Uterus (tissue), 4 donors: ENCODE data around the gene RASL11B. TPM values are rescaled to one million over a fixed set of nuclear protein-coding genes. Genes with fewer than 3 reads are reported as not detected.

Source experiments
- DNase-seq, 2 donors: peaks; one replicate each; pipeline ENCODE4 v3.0.0-alpha.2; 2019 to 2020
- H3K27ac ChIP-seq, 2 donors: fragments of 200-600 bp; sonication (generic); 1 replicate in 1 of 2; 2 replicates in 1 of 2; pipeline ENCODE4 v1.5.1; 2016 to 2018
- H3K27me3 ChIP-seq, 2 donors: fragments of 200-600 bp; sonication (generic); one replicate each; pipeline ENCODE4 v1.5.1; 2018 to 2019; ENCODE audit warnings: control low read depth in 1 of 2
- H3K36me3 ChIP-seq, 2 donors: fragments of 200-600 bp; sonication (generic); one replicate each; pipeline ENCODE4 v1.5.1; 2019; ENCODE audit warnings: control low read depth in 1 of 2
- H3K4me1 ChIP-seq, 2 donors: fragments of 200-600 bp; sonication (generic); one replicate each; pipeline ENCODE4 v1.5.1; 2018 to 2019; ENCODE audit warnings: control low read depth in 1 of 2
- H3K4me3 ChIP-seq, 2 donors: fragments of 200-600 bp; sonication (generic); 1 replicate in 1 of 2; 2 replicates in 1 of 2; pipeline ENCODE4 v1.5.1; 2018 to 2019; ENCODE audit warnings: mild to moderate bottlenecking in 1 of 2
- H3K9me3 ChIP-seq, 2 donors: fragments of 200-600 bp; sonication (generic); one replicate each; pipeline ENCODE4 v1.5.1; 2019; ENCODE audit warnings: control low read depth in 1 of 2
- POLR2A ChIP-seq, 2 donors: fragments of 450-650 bp; IDR thresholded peaks; one replicate each; pipeline ENCODE4 v1.6.1; 2016; ENCODE audit warnings: antibody characterized with exemption in 2 of 2, mild to moderate bottlenecking in 1 of 2, moderate library complexity in 1 of 2
- intact Hi-C: fragments of 100-400 bp; cut with DNase I; formaldehyde crosslinking; loops from one replicate; pipeline ENCODE4 v1.15.1; 2023; ENCODE audit warnings: low total_unique reads
- total RNA-seq, 4 donors: library from RNA; depleted of rRNA in 3 of 4; stranded (reverse); fragments of >200 nt in 3 of 4; gene quantifications; one replicate each; pipeline versions ENCODE4 v1.1.0 to v1.2.4, GENCODE V29; 2014 to 2023
- TF ChIP-seq, protein P1 (sequence below), 4 experiments: fragments of 200-600 bp in 2 of 4; fragments of 450-650 bp in 2 of 4; sonication (generic) in 2 of 4; IDR thresholded peaks; one replicate each; pipeline ENCODE4 v1.5.1; 2016 to 2019; ENCODE audit warnings: antibody characterized with exemption in 4 of 4, mild to moderate bottlenecking in 2 of 4, moderate library complexity in 1 of 4
- donor health status: DM: yes; HTN: yes; CAD: no.

The RASL11B gene
- total RNA-seq, 4 donors from 2014 or later = 0.29 to 36.4 (median 4.4) TPM

- intact Hi-C loops = no loop called here
- no peak for TF ChIP-seq POLR2A (IDR thresholded peaks at IDR 0.05)
- TF ChIP-seq, protein P1, sequence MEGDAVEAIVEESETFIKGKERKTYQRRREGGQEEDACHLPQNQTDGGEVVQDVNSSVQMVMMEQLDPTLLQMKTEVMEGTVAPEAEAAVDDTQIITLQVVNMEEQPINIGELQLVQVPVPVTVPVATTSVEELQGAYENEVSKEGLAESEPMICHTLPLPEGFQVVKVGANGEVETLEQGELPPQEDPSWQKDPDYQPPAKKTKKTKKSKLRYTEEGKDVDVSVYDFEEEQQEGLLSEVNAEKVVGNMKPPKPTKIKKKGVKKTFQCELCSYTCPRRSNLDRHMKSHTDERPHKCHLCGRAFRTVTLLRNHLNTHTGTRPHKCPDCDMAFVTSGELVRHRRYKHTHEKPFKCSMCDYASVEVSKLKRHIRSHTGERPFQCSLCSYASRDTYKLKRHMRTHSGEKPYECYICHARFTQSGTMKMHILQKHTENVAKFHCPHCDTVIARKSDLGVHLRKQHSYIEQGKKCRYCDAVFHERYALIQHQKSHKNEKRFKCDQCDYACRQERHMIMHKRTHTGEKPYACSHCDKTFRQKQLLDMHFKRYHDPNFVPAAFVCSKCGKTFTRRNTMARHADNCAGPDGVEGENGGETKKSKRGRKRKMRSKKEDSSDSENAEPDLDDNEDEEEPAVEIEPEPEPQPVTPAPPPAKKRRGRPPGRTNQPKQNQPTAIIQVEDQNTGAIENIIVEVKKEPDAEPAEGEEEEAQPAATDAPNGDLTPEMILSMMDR (IDR thresholded peaks at IDR 0.05) = no peak
- Histone ChIP-seq H3K4me3 (no peak overlapping the region), H3K9me3 (no peaks in the 10 kb centered on the region), H3K4me1 (no peaks in the 10 kb centered on the region), H3K27me3 (no peaks in the 10 kb centered on the region), H3K36me3 (no peaks in the 10 kb centered on the region), H3K27ac (no peak overlapping the region)
- no peak for DNase-seq
Observed at GRCh38 chr4:52892880-52893279, 30.8 kb downstream of the RASL11B start.

DNA sequence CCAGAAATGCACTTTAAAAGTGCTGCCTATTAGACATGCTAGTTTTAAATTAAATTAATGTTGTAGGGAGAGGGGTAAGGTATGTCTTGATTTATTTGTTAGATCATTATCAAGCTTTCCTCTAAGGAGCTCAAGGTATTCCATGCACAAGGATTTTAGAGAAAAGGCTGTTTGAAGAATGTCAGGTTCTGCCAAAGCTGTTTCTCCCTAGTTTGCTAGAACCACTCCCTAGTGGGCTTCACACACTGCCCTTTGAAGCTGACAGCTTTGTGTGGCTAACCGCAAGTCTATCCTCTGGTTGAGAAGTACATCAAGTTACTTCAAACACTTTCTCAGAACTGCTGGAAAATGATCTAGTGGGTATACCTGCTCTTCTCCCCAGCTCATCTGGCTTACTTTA lies 32.3 kb downstream of the RASL11B start:
- H3K4me3 ChIP-seq = no peak overlapping the region
- TF ChIP-seq, protein P1 (IDR thresholded peaks at IDR 0.05) = no peak
- TF ChIP-seq POLR2A (IDR thresholded peaks at IDR 0.05) = no peak
- no peaks in the 10 kb centered on the region for H3K4me1 ChIP-seq
- intact Hi-C loops = no loop called here
- H3K27me3 ChIP-seq = no peaks in the 10 kb centered on the region
- DNase-seq = no peak
- no peaks in the 10 kb centered on the region for H3K9me3 ChIP-seq
- no peaks in the 10 kb centered on the region for H3K36me3 ChIP-seq
- no peak overlapping the region for H3K27ac ChIP-seq

DNA sequence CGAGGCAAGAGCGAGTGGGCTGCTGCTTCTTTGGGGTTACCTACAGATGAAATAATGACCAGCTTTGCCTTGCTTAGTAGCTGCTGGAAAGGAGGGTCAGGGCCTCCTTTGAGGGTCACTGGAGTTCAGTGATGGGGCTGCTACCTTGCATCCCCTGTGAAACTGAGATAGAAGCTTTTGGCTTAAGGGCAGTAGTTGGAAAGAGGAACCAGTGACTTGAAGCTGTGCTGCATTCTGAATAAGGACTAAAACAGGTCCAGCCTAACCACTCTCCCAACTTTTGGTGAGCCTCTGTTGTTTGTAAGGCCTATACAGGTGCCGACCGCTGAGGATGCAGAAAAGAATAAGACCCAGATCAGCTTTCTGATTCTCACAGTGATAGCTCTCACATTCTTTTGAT lies 41.2 kb downstream of the RASL11B start:
- no peaks in the 10 kb centered on the region for H3K4me1 ChIP-seq
- H3K4me3 ChIP-seq = no peak overlapping the region
- intact Hi-C loops = no loop called here
- no peak for DNase-seq
- TF ChIP-seq, protein P1 (IDR thresholded peaks at IDR 0.05) = no peak
- TF ChIP-seq POLR2A (IDR thresholded peaks at IDR 0.05) = no peak
- no peaks in the 10 kb centered on the region for H3K27me3 ChIP-seq
- no peaks in the 10 kb centered on the region for H3K36me3 ChIP-seq
- no peaks in the 10 kb centered on the region for H3K9me3 ChIP-seq
- no peak overlapping the region for H3K27ac ChIP-seq

- H3K4me3 ChIP-seq = no peak overlapping the region
- no peaks in the 10 kb centered on the region for H3K9me3 ChIP-seq
- no peaks in the 10 kb centered on the region for H3K27me3 ChIP-seq
- H3K36me3 ChIP-seq = no peaks in the 10 kb centered on the region
- TF ChIP-seq, protein P1 (IDR thresholded peaks at IDR 0.05) = no peak
- TF ChIP-seq POLR2A (IDR thresholded peaks at IDR 0.05) = no peak
- no peak for DNase-seq
- H3K4me1 ChIP-seq = no peaks in the 10 kb centered on the region
- H3K27ac ChIP-seq = no peak overlapping the region
- intact Hi-C loops = no loop called here
Observed at GRCh38 chr4:52904421-52904820, 42.3 kb downstream of the RASL11B start.

DNA sequence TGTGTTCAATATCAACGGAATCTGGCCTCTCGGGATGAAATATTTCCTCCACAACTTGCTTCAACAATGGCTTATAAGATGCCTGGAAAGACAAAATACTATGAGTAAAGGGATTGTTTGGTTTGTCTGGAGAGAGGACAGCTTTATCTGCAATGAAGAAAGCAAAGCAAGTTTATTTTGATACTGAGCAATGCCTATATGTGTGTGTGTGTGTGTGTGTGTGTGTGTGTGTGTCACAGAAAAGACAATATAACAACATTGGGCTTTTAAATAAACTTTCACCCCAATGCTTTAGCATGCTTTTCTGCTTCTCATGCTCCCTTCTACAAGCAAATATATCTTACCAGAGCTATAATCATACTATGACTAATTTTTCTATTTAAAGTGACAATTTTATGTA lies 45.4 kb downstream of the RASL11B start:
- DNase-seq = no peak
- no peak overlapping the region for H3K27ac ChIP-seq
- no peaks in the 10 kb centered on the region for H3K27me3 ChIP-seq
- TF ChIP-seq, protein P1 (IDR thresholded peaks at IDR 0.05) = no peak
- no peak for TF ChIP-seq POLR2A (IDR thresholded peaks at IDR 0.05)
- H3K36me3 ChIP-seq = no peaks in the 10 kb centered on the region
- H3K4me1 ChIP-seq = no peaks in the 10 kb centered on the region
- no peak overlapping the region for H3K4me3 ChIP-seq
- intact Hi-C loops = no loop called here
- no peaks in the 10 kb centered on the region for H3K9me3 ChIP-seq
